ENCODE data around the gene OR6V1. TPM values are rescaled to one million over a fixed set of nuclear protein-coding genes. Genes with fewer than 3 reads are reported as not detected.

Gene OR6V1
- total and polyA plus RNA-seq, 10 of the 15 experiments (the other 5 are each of a cell fraction or from before 2014, with no cell fraction given) = not detected

DNA sequence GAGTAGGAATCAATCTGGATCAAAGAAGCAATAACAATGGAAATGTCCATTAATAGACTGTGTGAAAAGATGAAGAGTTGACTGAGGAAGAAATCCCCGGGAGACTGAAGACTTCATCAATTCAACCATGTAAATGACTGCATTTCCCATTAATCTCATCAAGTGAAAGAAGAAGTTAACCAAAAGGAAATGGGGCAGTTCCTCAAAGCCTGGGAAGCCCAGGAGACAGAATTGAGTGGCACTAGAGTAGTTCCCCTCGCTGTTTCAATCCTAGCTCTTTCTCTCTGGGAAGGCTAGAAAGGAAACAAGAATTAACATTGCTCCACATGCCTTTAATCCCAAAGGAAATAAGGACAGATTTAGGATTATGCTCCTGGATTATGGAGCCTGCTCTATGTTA lies 4.8 kb upstream of the OR6V1 start:
- no peak overlapping the region for H2AFZ ChIP-seq (ENCODE audit: control insufficient read depth, low read depth, low read length)
- no peaks in the 10 kb centered on the region for H3K79me2 ChIP-seq (ENCODE audit: control insufficient read depth, insufficient read depth, low read length)
- no peaks in the 10 kb centered on the region for H3K36me3 ChIP-seq (ENCODE audit: control insufficient read depth in 2 of 2, insufficient read depth in 2 of 2, low read length in 1 of 2)
- H3K9ac ChIP-seq (ENCODE audit: control insufficient read depth, insufficient read depth, low read length) = no peak overlapping the region
- no peaks in the 10 kb centered on the region; a peak in 1 of 4 replicates for H3K27me3 ChIP-seq (replicated peaks in 1 of 2; ENCODE audit: control insufficient read depth in 2 of 2, insufficient read depth in 2 of 2, low read length in 1 of 2)
- H3K9me3 ChIP-seq (replicated peaks; ENCODE audit: control insufficient read depth, insufficient read depth, low read length) = no peaks in the 10 kb centered on the region
- FAIRE-seq (no peak), ATAC-seq (no peak), DNase-seq (ENCODE audit: low read depth, low spot score) (no peak)
- CTCF ChIA-PET = no interaction called here
- SMC1A ChIA-PET (ENCODE audit: uncharacterized antibody, unreplicated experiment) = interaction anchor here (1.4 kb wide), 1 partner anchor 38 kb away, joined by 5 read pairs; no protein-coding TSS in a partner anchor
- in situ Hi-C loops (cut with MboI) = no loop called here
- no peaks in the 10 kb centered on the region for H3K4me1 ChIP-seq (ENCODE audit: control insufficient read depth, insufficient read depth, low read length)
- no TSS peak for BruUV-seq (replicated peaks)
- no peak overlapping the region for H3K4me3 ChIP-seq
- 0% methylated on average over 2 of the region's 2 CpGs for WGBS (ENCODE audit: insufficient coverage, insufficient replicate concordance, low lambda C conversion rate, missing lambda C conversion rate)
- H3K4me2 ChIP-seq (ENCODE audit: control insufficient read depth, insufficient read depth) = no peak overlapping the region
- TF ChIP-seq CUX1 (IDR thresholded peaks at IDR 0.05; ENCODE audit: insufficient replicate concordance, low read depth, low read length) (no peak), PAX8 (IDR thresholded peaks at IDR 0.05) (no peak), CBX3 (IDR thresholded peaks at IDR 0.05; ENCODE audit: borderline replicate concordance, low read depth) (no peak), NR2F1 (conservative IDR thresholded peaks at IDR 0.05) (no peak), SPI1 (IDR thresholded peaks at IDR 0.05; ENCODE audit: borderline replicate concordance, insufficient read depth, low read depth, low read length) (peak; percentile 32; the same call in 1 of the 2 replicates)
- TF ChIP-seq, protein P1, sequence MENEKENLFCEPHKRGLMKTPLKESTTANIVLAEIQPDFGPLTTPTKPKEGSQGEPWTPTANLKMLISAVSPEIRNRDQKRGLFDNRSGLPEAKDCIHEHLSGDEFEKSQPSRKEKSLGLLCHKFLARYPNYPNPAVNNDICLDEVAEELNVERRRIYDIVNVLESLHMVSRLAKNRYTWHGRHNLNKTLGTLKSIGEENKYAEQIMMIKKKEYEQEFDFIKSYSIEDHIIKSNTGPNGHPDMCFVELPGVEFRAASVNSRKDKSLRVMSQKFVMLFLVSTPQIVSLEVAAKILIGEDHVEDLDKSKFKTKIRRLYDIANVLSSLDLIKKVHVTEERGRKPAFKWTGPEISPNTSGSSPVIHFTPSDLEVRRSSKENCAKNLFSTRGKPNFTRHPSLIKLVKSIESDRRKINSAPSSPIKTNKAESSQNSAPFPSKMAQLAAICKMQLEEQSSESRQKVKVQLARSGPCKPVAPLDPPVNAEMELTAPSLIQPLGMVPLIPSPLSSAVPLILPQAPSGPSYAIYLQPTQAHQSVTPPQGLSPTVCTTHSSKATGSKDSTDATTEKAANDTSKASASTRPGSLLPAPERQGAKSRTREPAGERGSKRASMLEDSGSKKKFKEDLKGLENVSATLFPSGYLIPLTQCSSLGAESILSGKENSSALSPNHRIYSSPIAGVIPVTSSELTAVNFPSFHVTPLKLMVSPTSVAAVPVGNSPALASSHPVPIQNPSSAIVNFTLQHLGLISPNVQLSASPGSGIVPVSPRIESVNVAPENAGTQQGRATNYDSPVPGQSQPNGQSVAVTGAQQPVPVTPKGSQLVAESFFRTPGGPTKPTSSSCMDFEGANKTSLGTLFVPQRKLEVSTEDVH (IDR thresholded peaks at IDR 0.05; ENCODE audit: low read depth, partially characterized antibody) = no peak
- RAD21 ChIA-PET (ENCODE audit: unreplicated experiment) = no interaction called here
- no peak overlapping the region for H3K27ac ChIP-seq (ENCODE audit: control insufficient read depth, insufficient read depth)
- no peaks in the 10 kb centered on the region for H4K20me1 ChIP-seq (ENCODE audit: control insufficient read depth, insufficient read depth)
- intact Hi-C loops (cut with micrococcal nuclease; ENCODE audit: unreplicated experiment) = no loop called here
- POLR2A ChIA-PET = no interaction called here
